K562 (cell line): ENCODE data around the gene R3HDM2. TPM values are rescaled to one million over a fixed set of nuclear protein-coding genes. Genes with fewer than 3 reads are reported as not detected.

Source experiments
- ESRRB ChIP-seq: fragments of 250-450 bp; sonication (Bioruptor Pico); IDR thresholded peaks from 2 replicates; pipeline ENCODE4 v1.5.0; 2020; ENCODE audit warnings: mild to moderate bottlenecking, moderate library complexity, borderline replicate concordance
- FOXJ3 ChIP-seq: sonication (generic); formaldehyde crosslinking; IDR thresholded peaks from 2 replicates; pipeline ENCODE4 v1.4.0; 2020; ENCODE audit warnings: mild to moderate bottlenecking, missing genetic modification reagents
- NFE2L1 ChIP-seq: fragments of 450-650 bp; IDR thresholded peaks from 2 replicates; pipeline ENCODE4 v1.6.1; 2016; ENCODE audit warnings: missing genetic modification characterization, low read depth, mild to moderate bottlenecking, missing compliant biosample characterization, moderate library complexity, borderline replicate concordance
- SRF ChIP-seq, 2 experiments: fragments of 250-450, 450-650 bp in 1 of 2; sonication (Bioruptor Pico) in 1 of 2; sonication (generic) in 1 of 2; formaldehyde crosslinking; IDR thresholded peaks; 2 replicates each; pipeline versions ENCODE4 v1.5.0 to v1.5.1; 2020 to 2022; ENCODE audit warnings: mild to moderate bottlenecking in 1 of 2, missing genetic modification reagents in 1 of 2
- TOE1 ChIP-seq, 2 experiments: fragments of 450-650 bp in 1 of 2; sonication (generic) in 1 of 2; formaldehyde crosslinking in 1 of 2; IDR thresholded peaks; 2 replicates each; pipeline versions ENCODE4 v1.7.1 to v1.8.0; 2016 to 2022; ENCODE audit warnings: borderline replicate concordance in 2 of 2, mild to moderate bottlenecking in 2 of 2, antibody characterized with exemption in 1 of 2, inconsistent platforms in 1 of 2, low read depth in 1 of 2, missing genetic modification reagents in 1 of 2, moderate library complexity in 1 of 2
- ZHX1 ChIP-seq: fragments of 150-350 bp; conservative IDR thresholded peaks from 2 replicates; pipeline ENCODE4 v1.6.1; 2014; ENCODE audit warnings: low read length
- ZNF408 ChIP-seq: fragments of 250-450 bp; sonication (Bioruptor Pico); IDR thresholded peaks from 2 replicates; pipeline ENCODE4 v1.4.0; 2020; ENCODE audit warnings: low read depth, mild to moderate bottlenecking, moderate library complexity
- ZNF445 ChIP-seq: fragments of 250-450 bp; sonication (Bioruptor Pico); IDR thresholded peaks from 2 replicates; pipeline ENCODE4 v1.4.0; 2020; ENCODE audit warnings: low read depth, mild to moderate bottlenecking, moderate library complexity
- ZNF76 ChIP-seq: fragments of 250-450 bp; sonication (Bioruptor Pico); IDR thresholded peaks from 2 replicates; pipeline ENCODE4 v1.4.0; 2020; ENCODE audit warnings: mild to moderate bottlenecking, moderate library complexity, borderline replicate concordance
- polyA plus RNA-seq, 8 experiments: library from polyadenylated mRNA; depleted of rRNA in 4 of 8; stranded (reverse) in 5 of 8; unstranded in 3 of 8; fragments of >200 nt; fragmentation: Nextera tagmentation in 2 of 8; fragmentation: Illumina TruSeq in 1 of 8; extraction: Ambion mirVana in 2 of 8; extraction: Trizol in 1 of 8; gene quantifications; 2 replicates each; pipeline versions ENCODE4 v1.2.1 to v1.2.3, GENCODE V29; 2011 to 2014; ENCODE audit warnings: inconsistent platforms in 1 of 8, missing spikeins in 1 of 8
- total RNA-seq, 7 experiments: library from RNA; depleted of rRNA in 6 of 7; stranded (reverse); fragments of >200 nt in 6 of 7; fragmentation: Illumina TruSeq in 2 of 7; extraction: Trizol in 2 of 7; gene quantifications; 2 replicates each; pipeline versions ENCODE4 v1.2.1 to v1.2.3, GENCODE V29; 2011 to 2021; ENCODE audit warnings: low replicate concordance in 1 of 7

Gene R3HDM2
- total and polyA plus RNA-seq, 9 of the 15 experiments (the other 6 are each of a cell fraction or from before 2014, with no cell fraction given): 3.3 to 18.8 (median 9.0) TPM

GRCh38 chr12:57238854-57239554 is 191.8 kb downstream of the R3HDM2 start (continued):
- no peak for TF ChIP-seq ZHX1
- TF ChIP-seq NFE2L1 (tag): no peak
- TF ChIP-seq ZNF76 (CRISPR knock-in tag): no peak
- TF ChIP-seq TOE1 (IDR thresholded peaks at IDR 0.05; ENCODE audit: borderline replicate concordance): no peak
- peak; percentile 70; the same call in 1 of the 2 replicates for TF ChIP-seq TOE1 (CRISPR knock-in tag; IDR thresholded peaks at IDR 0.05; ENCODE audit: borderline replicate concordance, low read depth)
- TF ChIP-seq ZNF408 (CRISPR knock-in tag): no peak
- TF ChIP-seq ESRRB (CRISPR knock-in tag): no peak
- TF ChIP-seq FOXJ3 (CRISPR knock-in tag): no peak
- no peak for TF ChIP-seq ZNF445 (CRISPR knock-in tag)
- peak in 1 of 2 experiments; percentile 56; a peak in 1 of 4 replicates for TF ChIP-seq SRF (CRISPR knock-in tag; IDR thresholded peaks at IDR 0.05)
